GM21528 (cell line): ENCODE data around the gene ACSS1.
A peak's percentile ranks its signal among the peaks of the same experiment; 100 is the strongest.

Experiments used
- ATAC-seq: cut with Tn5 transposase; IDR thresholded peaks from one replicate; pipeline ENCODE4 v1.9.1; 2021; ENCODE audit warnings: mild to moderate bottlenecking, moderate library complexity; ENCODE audit not compliant: unreplicated experiment, low FRiP score

ACSS1 gene

GRCh38 chr20:24998121-24998520 is 59.8 kb downstream of the ACSS1 start:
- no peak for ATAC-seq

DNA sequence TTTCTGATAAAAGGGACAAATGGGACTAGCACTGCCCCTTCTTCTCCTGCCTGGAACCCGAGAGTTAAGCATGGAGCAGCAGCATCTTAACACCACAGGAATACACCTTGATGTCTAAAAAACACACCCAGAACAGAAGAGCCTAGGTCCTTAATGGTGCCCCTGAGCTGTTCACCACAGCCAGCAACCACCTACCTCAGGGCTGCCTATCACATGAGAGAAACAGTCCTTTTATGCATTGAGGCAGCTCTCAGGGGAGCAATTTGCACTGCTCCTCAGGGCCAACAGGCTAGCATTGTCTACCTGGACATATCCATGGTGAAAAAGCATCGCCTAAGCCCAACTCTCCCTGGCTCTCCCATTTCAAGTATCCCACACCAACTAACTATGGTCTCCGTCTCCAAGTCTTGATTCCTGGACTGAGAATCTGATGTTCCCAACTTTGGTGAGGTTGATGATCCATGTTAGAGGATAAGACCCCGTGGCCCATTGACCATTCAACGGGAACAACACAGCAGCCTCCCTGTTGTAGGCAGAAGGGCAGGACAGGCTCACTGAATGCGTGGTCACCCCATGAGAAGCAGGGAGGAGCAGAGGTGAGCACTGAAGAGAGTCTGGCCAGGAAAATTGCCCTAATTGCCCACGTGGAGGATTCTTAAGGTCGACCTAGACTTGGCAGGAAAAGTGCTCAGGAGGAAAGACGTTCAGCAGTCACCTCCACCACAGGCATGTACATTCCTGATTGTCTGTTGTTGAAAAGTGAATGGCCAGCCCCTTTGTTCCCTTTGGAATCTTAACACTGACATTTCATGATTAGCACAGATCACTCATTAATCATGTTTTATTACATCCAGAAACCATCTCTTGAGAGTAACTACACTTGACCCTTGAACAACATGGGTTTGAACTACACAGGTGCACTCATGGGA is 61.2 kb downstream of the ACSS1 start:
- no peak for ATAC-seq

- ATAC-seq: no peak
These were observed 62.0 kb downstream of the ACSS1 start for GRCh38 chr20:24995741-24996448.

- peak; percentile 36 for ATAC-seq
These were observed 63.2 kb downstream of the ACSS1 start for GRCh38 chr20:24994470-24995368.

DNA sequence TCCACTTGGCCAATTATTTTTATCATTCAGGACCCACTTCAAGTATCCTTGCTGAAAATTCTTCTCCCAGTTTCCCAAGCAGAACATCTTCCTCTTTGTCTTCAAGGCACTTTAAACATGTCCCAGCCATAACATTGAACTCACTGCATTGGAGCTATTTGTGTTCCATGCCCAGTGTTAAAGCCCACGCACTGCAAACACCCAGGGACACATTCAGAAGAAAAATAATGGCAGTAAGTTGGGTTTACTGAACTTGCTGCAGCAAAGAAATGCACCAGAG is 63.8 kb downstream of the ACSS1 start:
- no peak for ATAC-seq

GRCh38 chr20:24993337-24994185 is 64.4 kb downstream of the ACSS1 start:
- no peak for ATAC-seq

DNA sequence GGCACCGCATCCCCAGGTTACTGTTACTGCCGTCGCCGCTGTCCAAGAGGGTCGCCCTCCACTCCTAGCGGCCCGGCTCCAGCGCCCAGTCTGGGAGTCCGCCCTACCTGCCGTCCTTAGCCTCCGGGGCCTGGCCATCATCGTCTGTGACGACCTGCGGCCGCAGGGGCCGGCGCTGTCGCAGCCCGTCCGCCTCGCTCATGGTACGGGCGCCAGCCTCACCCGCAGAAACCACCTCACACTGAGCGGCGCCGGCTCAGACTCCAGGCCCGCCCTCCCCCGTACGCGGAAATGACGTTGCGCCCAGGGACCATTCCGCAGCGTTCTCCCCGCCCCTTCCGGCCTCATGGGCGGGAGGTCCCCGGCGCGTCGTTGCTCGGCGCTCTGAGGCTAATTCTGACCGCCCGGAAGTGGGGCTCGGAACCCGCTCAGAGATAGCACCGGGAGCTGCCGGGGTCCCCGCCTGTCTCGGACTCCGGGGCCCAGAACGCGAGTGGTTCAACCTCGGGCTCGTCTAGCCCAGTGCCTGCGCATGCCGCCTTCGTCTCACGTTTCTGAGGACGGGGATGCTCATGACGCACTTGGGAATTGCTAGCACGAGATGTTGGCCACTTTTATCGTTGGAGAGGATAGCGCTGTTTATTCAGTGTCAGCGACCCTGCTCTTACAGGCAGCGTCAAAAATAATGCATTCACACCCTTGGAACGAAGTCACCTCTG is 65.3 kb downstream of the ACSS1 start, which contains the start of gene APMAP:
APMAP (minus strand) TSS at position 265 of the 719 bp plus-strand sequence; CDS start at position 202, 63 bp downstream.
- peak; percentile 95 for ATAC-seq

DNA sequence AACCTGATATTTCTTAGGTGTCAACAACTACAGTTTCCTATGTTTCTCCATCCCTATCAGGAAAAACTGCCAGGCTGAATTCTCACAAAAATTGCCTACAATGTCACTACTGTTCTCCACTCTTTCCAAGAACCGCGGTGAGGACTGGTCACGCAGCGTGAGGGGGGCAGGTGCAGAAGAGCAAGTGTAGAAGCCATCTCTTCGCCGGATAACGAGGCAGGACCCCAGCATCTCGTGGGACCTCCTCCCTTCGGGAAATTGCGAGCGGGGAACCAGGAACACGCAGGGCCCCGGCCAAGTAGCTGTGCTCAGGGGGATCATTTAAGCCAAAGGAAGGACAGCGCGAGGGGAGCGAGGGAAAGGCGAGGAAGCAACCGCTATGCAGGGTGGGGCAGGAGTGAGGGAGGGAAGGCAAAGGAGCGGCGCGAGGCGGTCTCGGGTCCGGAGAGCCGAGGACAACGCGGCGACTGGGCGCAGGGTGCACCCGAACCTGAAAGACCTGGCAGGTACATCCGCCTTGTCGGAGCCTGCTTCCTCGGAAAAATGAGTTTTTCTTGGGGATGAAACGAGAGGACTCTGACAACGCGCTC is 65.9 kb downstream of the ACSS1 start:
- peak; percentile 49 for ATAC-seq

- no peak for ATAC-seq
These were observed 67.1 kb downstream of the ACSS1 start for GRCh38 chr20:24990810-24991252.

GRCh38 chr20:24989162-24989561 is 68.8 kb downstream of the ACSS1 start:
- ATAC-seq: no peak

DNA sequence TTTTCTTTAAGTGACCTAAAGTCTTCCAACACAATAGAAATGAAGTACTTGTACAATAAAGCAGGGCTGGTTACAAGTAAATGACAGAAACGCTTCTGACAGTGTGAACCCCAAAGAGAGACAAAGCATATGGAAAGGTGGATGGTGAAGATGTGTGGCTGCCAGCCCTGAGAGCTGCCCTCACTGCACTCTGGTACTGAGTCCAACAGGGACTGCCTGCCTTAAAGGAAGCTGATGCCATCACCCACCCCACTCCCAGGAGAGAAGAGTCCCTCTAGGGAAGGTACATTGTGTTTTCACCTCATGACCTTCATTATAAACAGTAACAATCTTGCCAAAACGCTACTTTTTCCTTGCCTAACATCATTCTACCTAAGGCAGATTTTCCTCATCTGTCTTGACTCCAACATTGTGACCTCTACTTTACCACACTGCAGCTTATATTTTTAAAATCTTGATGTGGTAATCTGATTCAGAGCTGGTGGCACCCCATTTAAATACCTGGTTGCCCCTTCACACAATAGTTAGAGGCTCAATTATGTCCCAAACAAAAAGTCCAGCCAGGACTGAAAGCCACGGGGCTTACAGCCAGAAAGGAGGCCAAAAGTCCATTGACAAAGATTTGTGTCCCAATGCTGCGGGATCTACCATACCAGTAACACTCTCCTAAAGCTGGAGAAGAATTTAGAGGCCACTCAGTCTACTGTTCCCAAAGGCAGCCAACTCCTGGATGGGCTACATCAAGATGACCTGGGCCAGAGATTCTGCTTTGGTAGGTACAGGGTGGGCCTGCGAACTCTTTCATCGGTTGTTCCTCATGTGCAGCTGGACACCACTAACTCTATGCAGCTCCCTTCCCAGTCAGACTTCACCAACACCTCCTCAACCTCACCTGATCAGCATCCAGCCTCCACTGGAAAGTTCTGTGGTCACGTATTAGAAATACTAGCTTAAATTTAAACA is 69.8 kb downstream of the ACSS1 start:
- ATAC-seq: no peak

GRCh38 chr20:24987244-24987643 is 70.7 kb downstream of the ACSS1 start:
- ATAC-seq: no peak

DNA sequence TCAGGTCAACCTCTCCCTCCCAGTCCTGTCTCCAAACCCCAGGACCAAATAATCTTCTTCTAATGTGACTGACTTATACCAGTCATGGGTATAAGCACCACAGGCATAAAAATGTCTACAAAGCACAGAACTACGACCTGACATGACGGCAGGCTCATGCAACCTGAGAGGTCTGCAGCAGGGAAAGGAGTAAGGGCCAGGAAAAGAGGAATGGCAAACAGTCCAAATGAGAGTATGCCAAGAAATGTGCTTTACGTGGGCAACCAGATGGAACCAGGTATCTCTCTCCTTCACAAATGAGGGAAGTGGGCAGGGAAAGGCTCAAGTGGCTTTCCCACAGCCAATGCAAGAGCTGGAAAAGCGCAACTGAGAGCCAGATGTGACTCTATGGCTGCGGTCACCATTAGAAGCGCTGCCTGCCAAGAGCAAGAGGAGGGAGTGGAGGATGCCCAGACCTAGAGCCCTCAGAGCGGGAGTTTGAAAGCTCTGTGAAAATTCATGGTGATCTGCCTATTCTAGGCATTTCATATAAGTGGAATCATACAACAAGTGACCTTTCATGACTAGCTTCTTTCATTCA is 71.4 kb downstream of the ACSS1 start:
- ATAC-seq: no peak

GRCh38 chr20:24985802-24986201 is 72.1 kb downstream of the ACSS1 start:
- no peak for ATAC-seq

- ATAC-seq: no peak
These were observed 72.8 kb downstream of the ACSS1 start for GRCh38 chr20:24984961-24985640.

- no peak for ATAC-seq
These were observed 74.0 kb downstream of the ACSS1 start for GRCh38 chr20:24983896-24984295.

- no peak for ATAC-seq
These were observed 76.1 kb downstream of the ACSS1 start for GRCh38 chr20:24981790-24982189.
